Measurements from ENCODE around the gene SCAPER.
A peak's percentile ranks its signal among the peaks of the same experiment; 100 is the strongest.
"Not testable (repeated sequence)": the region's sequence is repeated elsewhere in the genome, so short reads cannot be mapped to it uniquely, and the experiment has no call there.

SCAPER gene

DNA sequence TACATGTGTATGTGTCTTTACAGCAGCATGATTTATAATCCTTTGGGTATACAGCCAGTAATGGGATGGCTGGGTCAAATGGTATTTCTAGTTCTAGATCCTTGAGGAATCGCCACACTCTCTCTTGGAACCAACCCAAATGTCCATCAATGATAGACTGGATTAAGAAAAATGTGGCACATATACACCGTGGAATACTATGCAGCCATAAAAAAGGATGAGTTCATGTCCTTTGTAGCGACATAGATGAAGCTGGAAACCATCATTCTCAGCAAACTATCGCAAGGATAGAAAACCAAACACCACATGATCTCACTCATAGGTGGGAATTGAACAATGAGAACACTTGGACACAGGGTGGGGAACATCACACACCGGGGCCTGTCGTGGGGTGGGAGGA is 403.0 kb downstream of the SCAPER start:
- H3K4me1 ChIP-seq (ENCODE audit: control insufficient read depth, insufficient read depth, low read length); POLR2A ChIA-PET; H3K36me3 ChIP-seq (ENCODE audit: control insufficient read depth in 2 of 2, insufficient read depth in 1 of 2, low read length in 2 of 2); H3K9me3 ChIP-seq (ENCODE audit: control insufficient read depth, insufficient read depth, low read depth, low read length); H3K4me3 ChIP-seq (ENCODE audit: low read depth, low read length); H3K27ac ChIP-seq (ENCODE audit: extremely low read depth, low read depth, low read length): not testable (repeated sequence)
- TF ChIP-seq, protein P1, sequence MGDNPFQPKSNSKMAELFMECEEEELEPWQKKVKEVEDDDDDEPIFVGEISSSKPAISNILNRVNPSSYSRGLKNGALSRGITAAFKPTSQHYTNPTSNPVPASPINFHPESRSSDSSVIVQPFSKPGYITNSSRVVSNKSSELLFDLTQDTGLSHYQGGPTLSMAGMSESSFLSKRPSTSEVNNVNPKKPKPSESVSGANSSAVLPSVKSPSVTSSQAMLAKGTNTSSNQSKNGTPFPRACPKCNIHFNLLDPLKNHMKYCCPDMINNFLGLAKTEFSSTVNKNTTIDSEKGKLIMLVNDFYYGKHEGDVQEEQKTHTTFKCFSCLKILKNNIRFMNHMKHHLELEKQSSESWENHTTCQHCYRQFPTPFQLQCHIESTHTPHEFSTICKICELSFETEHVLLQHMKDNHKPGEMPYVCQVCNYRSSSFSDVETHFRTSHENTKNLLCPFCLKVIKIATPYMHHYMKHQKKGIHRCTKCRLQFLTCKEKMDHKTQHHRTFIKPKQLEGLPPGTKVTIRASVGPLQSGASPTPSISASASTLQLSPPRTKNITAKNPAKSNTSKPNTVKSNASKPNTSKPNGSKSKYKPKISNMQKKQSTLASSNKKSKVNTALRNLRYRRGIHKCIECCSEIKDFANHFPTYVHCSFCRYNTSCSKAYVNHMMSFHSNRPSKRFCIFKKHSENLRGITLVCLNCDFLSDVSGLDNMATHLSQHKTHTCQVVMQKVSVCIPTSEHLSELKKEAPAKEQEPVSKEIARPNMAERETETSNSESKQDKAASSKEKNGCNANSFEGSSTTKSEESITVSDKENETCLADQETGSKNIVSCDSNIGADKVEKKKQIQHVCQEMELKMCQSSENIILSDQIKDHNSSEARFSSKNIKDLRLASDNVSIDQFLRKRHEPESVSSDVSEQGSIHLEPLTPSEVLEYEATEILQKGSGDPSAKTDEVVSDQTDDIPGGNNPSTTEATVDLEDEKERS (tag by site-specific recombination; IDR thresholded peaks at IDR 0.05), result 0 out of 2 replicates have a peak, but pooled peaks have one; percentile 11
- peak; percentile 95 for TF ChIP-seq ZNF146 (tag by site-specific recombination; IDR thresholded peaks at IDR 0.05)
- TF ChIP-seq, protein P2, sequence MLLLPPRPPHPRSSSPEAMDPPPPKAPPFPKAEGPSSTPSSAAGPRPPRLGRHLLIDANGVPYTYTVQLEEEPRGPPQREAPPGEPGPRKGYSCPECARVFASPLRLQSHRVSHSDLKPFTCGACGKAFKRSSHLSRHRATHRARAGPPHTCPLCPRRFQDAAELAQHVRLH (tag by site-specific recombination; IDR thresholded peaks at IDR 0.05), result peak; percentile 79
- CTCF ChIA-PET, result interaction anchor here (0.7 kb wide), 1 partner anchor 185 kb away, joined by 3 read pairs; no protein-coding TSS in a partner anchor

DNA sequence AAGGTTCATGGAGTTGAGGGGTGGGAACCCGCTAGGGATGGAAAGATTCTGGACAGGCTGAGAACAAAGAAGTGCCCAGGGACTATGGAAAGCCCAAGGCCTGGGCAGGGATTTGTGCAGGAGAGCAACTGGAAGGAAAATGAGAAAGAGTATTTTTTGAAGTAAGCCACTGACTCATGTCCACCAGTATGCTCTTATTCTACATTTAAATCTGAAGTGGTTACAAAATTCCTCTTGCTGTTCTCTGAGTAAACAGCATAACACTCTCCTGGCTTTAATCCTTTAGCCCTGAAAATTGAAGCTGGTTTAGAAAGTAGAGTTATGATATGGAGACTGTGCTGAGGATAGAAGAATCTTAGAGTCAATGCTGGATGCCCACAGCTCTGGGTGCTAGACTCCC is 403.4 kb downstream of the SCAPER start:
- no peaks in the 10 kb centered on the region for H3K9me3 ChIP-seq (ENCODE audit: control insufficient read depth, insufficient read depth, low read depth, low read length)
- no peak overlapping the region for H3K4me3 ChIP-seq (ENCODE audit: low read depth, low read length)
- H3K36me3 ChIP-seq (ENCODE audit: control insufficient read depth in 2 of 2, insufficient read depth in 1 of 2, low read length in 2 of 2), result no peaks in the 10 kb centered on the region
- H3K4me1 ChIP-seq (ENCODE audit: control insufficient read depth, insufficient read depth, low read length), result 0 out of 2 replicates have a peak, but pooled peaks cover 5% of the 10 kb centered on the region
- ChIA-PET POLR2A (no interaction called here), CTCF (interaction anchor here (0.7 kb wide), 1 partner anchor 186 kb away, joined by 3 read pairs; no protein-coding TSS in a partner anchor)
- H3K27ac ChIP-seq (ENCODE audit: extremely low read depth, low read depth, low read length), result no peak overlapping the region
- TF ChIP-seq, protein P3, sequence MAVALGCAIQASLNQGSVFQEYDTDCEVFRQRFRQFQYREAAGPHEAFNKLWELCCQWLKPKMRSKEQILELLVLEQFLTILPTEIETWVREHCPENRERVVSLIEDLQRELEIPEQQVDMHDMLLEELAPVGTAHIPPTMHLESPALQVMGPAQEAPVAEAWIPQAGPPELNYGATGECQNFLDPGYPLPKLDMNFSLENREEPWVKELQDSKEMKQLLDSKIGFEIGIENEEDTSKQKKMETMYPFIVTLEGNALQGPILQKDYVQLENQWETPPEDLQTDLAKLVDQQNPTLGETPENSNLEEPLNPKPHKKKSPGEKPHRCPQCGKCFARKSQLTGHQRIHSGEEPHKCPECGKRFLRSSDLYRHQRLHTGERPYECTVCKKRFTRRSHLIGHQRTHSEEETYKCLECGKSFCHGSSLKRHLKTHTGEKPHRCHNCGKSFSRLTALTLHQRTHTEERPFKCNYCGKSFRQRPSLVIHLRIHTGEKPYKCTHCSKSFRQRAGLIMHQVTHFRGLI (tag by site-specific recombination; IDR thresholded peaks at IDR 0.05), result no peak
- no peak for TF ChIP-seq ZBTB8A (tag by site-specific recombination; IDR thresholded peaks at IDR 0.05)

DNA sequence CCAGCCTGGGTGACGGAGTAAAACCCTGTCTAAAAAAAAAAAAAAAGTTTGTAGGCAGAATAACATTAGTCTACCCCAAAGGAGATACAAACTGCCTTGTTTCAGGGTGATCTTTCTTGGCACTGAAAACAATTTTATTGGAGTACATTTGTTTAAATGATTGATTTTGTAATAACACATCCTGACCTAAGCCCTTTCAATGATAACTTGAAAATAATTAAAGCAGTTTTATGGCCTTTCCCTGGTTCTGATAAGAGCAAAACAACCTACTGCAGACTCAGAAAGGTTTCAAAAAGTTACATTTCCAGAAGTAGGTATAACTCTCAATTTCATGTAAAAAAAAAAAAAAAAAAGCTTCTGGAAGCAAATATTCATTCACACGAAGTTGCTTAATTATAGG is 404.1 kb downstream of the SCAPER start:
- CTCF ChIA-PET, result interaction anchor here (1.0 kb wide), 1 partner anchor 155 kb away, joined by 3 read pairs; no protein-coding TSS in a partner anchor
- Histone ChIP-seq H3K27ac (ENCODE audit: extremely low read depth, low read depth, low read length) (no peak overlapping the region), H3K4me3 (ENCODE audit: low read depth, low read length) (no peak overlapping the region), H3K4me1 (ENCODE audit: control insufficient read depth, insufficient read depth, low read length) (0 out of 2 replicates have a peak, but pooled peaks cover 5% of the 10 kb centered on the region), H3K9me3 (ENCODE audit: control insufficient read depth, insufficient read depth, low read depth, low read length) (no peaks in the 10 kb centered on the region), H3K36me3 (ENCODE audit: control insufficient read depth in 2 of 2, insufficient read depth in 1 of 2, low read length in 2 of 2) (no peaks in the 10 kb centered on the region)
- POLR2A ChIA-PET, result no interaction called here
- TF ChIP-seq ZNF521 (tag by site-specific recombination; IDR thresholded peaks at IDR 0.05) (no peak), SALL2 (tag by site-specific recombination; IDR thresholded peaks at IDR 0.05; ENCODE audit: borderline replicate concordance) (no peak), FEZF1 (tag by site-specific recombination; IDR thresholded peaks at IDR 0.05) (0 out of 2 replicates have a peak, but pooled peaks have one; percentile 27), ZNF133 (tag by site-specific recombination; IDR thresholded peaks at IDR 0.05) (no peak), ZNF335 (tag by site-specific recombination; conservative IDR thresholded peaks at IDR 0.05) (no peak), ZNF837 (tag by site-specific recombination; IDR thresholded peaks at IDR 0.05) (no peak), ZNF324 (tag by site-specific recombination; IDR thresholded peaks at IDR 0.05) (no peak), ZNF843 (tag by site-specific recombination; IDR thresholded peaks at IDR 0.05) (0 out of 2 replicates have a peak, but pooled peaks have one; percentile 35)
- TF ChIP-seq, protein P4, sequence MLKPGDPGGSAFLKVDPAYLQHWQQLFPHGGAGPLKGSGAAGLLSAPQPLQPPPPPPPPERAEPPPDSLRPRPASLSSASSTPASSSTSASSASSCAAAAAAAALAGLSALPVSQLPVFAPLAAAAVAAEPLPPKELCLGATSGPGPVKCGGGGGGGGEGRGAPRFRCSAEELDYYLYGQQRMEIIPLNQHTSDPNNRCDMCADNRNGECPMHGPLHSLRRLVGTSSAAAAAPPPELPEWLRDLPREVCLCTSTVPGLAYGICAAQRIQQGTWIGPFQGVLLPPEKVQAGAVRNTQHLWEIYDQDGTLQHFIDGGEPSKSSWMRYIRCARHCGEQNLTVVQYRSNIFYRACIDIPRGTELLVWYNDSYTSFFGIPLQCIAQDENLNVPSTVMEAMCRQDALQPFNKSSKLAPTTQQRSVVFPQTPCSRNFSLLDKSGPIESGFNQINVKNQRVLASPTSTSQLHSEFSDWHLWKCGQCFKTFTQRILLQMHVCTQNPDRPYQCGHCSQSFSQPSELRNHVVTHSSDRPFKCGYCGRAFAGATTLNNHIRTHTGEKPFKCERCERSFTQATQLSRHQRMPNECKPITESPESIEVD (tag by site-specific recombination; IDR thresholded peaks at IDR 0.05), result peak; percentile 48

All from HEK293 (cell line).